Measurements from ENCODE around the gene MAP3K5.
"Not testable (repeated sequence)": the region's sequence is repeated elsewhere in the genome, so short reads cannot be mapped to it uniquely, and the experiment has no call there.

Gene MAP3K5

DNA sequence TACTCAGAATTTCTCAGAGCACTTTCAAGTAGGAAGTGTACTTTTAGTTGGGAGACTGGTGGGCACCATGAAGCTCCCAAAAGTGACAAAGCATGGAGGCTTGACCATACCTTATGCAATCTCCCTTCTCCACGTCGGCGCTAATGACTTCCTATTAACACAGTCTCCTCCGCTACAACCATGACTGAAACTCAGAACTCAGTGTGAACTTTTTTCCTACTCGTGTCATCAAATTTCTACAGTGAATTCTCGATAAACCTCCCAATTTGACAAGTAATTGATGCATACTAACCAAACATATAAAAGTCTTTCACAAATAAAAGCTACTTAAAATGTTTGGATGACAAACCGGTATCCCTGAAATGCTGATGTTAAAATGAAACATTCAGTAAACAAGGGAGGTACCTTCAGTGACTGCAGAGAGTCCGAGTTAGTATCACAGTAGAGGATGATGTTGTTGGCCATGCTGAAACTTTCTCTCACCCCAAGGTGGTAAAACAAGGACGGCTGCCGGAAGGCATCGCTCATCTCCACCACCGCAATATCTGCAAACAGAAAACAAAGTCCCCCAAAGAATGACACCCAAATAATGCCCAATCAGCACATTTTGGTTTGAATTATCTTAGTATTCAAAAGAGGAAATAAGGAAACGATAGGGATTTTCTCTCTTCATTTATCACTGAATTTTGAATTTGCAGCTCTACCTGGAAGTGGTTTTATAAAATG lies 72.1 kb downstream of the MAP3K5 start:
- DNase-seq, result no peak

DNA sequence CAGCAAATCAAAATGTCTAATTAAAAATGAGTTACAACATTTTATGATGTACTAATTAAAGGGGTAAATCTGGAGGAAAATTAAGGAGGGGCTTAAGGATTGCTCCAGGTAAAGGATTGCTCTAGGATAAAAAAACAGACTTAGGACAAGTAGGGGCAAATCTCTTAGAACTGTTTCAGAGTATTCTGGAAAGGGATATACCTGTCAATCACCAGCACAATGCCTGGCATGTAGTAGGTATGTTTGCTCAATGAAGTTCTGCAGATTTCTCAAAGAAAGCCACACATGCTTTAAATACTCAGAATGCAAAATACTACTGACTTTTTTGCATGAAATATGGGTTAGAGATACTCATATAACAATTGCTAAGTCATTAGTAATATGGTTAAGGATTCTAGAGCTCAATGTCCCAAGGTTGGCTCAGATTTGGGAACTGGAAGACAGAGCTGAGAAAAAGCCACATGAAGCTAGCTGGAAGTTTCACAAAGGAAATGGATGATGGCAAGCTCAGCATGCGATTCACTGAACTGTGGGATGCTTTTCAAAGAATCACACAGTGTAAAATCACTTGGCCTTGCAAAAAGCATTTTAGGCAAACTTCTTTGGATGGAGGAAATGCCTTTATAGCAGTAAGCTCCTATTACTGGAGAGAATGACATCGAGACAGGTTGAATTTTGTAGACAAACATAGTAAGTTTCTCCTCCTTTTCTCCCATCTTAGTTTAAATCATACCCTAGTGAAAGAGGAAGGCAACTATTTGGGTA lies 72.8 kb downstream of the MAP3K5 start:
- no peak for DNase-seq

DNA sequence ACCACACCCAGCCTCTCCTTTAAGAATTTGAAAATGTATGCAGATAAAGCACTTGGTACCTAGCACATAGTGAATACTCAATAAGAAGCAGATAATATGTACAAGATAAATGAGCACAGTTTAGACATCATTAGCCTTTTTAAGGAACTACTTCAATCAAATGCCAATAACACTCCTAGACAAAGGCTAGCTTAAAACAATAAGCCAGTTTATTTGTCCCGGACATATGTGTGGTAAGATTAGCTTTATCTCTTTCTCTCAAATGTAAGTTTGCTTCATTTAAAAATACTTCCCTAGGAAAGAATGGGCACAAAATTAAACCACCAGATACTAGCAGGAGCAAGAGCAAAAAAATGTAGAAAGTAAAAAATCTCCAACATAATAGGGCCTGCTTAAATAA lies 73.8 kb downstream of the MAP3K5 start:
- DNase-seq, result no peak

DNA sequence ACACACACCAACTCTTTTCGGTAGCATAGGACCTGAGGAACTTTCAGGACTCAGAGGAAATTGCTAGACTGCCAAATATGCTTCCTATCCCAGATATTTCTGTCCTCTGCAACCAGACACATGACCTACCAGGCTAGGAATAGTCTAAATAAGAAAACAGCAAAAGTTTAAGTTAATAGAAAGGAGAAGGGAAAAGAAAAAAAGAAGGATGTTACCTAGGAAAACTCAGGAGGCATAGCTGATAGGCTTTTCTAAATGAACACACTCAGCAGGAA lies 74.6 kb downstream of the MAP3K5 start:
- DNase-seq, result no peak

DNA sequence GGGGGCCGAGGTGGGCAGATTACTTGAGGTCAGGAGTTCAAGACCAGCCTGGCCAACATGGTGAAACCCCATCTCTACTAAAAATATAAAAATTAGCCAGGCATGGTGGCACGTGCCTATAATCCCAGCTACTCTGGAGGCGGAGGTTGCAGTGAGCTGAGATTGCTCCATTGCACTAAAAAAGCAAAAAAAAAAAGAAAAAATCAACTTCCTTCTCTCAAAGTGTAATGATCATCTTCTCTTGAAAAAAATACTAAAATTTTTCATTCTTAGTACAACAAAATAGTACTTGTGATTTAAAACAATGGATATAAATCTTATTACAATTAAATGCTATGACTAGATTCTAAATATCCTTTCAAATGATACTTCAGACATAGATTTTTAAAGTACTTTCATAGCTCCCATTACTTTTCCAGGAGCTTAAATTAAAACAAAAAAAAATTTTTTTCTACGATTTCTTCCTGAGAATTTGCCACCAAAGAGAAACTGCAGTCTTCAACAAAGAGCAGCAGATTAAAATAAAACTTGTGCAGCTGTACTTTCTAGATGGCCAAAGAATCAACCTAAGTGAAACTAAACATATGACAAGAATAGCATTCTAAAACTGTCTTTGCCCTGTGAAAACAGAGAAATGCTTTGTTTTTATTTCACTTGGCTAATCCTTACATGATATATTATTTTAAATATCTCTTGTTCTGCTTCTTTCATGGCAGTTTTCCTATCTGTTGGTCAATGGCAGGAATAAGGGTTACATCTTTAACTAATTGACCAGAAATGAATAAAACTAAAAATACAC lies 75.2 kb downstream of the MAP3K5 start:
- no peak for DNase-seq

DNA sequence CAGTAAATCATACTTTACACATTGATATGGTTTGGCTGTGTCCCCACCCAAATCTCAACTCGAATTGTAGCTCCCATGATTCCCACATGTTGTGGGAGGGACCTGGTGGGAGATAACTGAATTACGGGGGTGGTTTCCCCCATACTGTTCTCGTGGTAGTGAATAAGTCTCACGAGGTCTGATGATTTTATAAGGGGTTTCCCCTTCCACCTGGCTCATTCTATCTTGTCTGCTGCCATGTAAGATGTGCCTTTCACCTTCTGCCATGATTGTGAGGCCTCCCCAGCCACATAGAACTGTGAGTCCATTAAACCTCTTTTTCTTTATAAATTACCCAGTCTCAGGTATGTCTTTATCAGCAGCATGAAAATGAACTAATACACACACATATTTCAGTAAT lies 79.6 kb downstream of the MAP3K5 start:
- not testable (repeated sequence) for DNase-seq

DNA sequence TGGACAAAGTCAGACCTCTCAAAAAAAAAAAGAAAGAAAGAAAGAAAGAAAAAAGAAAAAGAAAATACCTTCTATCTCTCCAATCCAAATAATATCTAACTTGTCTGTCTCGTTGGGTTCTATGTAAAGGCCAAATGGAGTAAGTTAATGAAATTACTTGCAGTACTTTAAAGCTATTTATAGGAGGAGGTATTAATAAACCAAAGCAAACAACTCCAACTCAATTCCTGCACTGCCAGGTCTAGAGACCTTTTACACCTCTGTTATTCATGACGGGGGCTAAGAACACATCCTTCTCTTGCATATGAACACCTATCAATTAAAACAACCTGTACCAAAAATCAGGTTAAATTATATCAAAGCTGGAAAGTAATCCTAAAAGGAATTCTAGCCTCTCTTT lies 80.6 kb downstream of the MAP3K5 start:
- DNase-seq, result no peak

DNA sequence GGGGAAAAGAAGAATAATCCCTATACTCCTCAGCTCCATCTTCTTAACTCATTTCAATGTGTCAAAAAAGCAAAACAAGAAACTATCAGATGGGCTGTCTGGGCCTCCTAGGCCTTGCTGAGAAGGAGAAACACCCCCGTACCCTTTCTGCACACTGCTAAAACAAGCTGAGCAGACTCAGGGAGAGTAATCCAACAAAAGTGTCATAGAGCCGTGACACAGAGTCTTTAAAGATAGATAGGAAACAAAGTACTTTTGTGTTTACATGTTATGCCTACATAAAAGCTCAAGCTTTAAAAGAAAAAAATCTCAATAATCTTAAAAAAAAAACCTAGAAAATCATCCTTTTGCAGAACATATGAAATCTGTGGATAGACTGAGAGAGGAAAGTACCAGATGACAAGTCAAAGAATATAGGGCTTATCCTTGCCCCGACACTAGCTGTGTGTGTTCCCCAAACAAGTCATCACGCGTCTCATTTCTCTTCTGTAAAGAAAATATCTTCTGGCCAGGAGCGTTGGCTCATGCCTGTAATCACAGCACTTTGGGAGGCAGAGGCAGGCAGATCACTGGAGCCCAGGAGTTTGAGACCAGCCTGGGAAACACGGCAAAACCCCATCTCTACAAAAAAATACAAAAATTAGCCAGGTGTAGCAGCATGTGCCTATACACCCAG lies 81.3 kb downstream of the MAP3K5 start:
- DNase-seq, result no peak

DNA sequence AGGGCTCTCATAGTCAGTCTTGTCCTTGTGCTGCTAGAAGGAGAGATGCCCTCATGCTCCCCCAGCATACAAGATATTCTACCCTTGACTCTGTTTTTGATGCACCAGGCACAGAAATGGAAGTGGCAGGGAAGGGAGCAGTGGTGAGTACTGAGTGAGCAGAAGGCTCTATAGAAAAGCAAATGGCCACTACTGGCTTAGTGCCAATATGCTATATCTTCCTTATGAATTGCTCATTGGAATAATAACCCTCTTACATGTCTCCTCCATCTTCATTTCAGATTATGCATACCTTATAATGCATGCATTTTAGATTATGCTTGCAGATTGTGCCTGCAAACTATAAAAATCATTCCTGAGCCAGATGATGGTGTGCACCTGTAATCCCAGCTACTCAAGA lies 82.8 kb downstream of the MAP3K5 start:
- no peak for DNase-seq

DNA sequence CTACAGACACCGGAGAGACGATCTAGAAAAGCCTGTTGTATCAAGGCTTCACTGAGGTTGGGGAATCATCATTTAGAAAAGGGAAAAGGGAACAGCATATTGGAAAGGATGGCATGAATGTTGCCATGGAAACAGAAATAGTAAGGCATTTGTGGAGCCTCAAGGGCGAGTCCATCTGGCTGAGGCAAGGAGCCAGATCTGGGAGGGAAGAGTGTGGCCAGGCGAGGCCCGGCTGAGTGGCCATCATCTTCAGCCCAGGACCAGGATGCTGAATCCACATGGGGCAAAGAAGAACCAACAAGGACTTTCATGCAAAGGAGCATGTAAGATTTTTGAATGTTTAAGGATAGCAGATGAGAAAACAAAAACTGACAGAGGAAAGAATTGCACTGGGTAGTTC lies 85.8 kb downstream of the MAP3K5 start:
- no peak for DNase-seq

DNA sequence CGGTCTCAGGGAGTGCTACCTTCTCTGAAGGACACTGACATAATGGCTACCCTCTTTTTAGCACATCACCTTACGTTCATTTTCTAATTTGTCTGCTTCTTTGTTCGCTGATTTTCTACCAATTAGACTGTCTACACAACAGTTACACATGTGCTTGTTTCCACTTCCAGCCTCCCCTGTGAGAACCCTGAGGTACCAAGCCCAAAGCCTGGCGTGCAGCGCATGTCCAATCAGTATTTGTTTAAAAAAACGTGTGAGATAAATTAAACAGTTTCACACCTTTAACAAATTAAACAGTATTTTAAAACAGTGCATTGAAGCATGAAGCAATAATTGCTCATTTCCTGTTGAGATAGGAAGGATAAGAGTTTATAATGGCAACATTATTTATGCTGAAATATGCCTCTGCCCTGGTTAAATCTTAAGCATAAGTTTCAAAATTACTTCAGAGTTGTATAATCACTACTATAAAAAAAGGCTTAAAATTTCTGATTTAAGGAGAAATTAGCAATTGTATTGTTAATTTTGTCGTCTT lies 88.9 kb downstream of the MAP3K5 start:
- no peak for DNase-seq

DNA sequence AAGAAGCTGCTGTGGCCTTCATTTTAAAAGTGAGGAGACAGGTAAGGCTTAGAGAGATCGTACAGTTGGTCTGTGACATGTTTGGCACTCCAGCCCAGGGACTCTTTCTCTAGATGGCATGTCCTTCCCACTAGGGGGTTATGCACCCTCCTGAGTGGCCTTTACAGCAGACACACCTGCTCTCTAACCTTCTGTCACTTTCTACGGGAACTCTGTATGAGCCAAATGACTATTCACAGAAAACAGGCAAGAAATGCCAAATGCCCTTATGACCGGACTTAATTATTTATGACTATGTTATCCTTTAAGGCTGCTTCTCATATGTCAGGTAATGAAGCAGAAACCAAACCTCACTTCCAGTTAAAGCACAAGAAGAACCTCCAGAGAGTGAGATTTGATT lies 91.2 kb downstream of the MAP3K5 start:
- DNase-seq, result no peak

DNA sequence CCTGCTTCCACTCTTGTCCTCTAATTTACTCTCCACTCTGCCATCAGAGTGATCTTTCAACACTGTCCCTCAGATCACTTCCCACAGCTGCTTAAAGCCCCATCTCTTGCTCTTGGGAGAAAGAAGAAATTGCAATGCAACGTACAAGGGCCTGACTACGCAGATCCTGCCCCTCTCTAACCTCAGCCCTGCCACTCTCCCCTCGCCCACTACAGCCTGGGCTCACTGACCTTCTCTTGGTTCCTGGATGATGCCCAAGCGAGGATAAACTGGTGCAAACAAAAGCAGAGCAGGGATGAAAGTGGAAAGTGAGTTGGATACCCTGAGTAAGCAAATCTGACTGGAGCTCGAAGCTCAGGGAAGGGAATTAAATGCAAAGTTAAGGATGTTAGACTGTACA lies 92.9 kb downstream of the MAP3K5 start:
- no peak for DNase-seq

DNA sequence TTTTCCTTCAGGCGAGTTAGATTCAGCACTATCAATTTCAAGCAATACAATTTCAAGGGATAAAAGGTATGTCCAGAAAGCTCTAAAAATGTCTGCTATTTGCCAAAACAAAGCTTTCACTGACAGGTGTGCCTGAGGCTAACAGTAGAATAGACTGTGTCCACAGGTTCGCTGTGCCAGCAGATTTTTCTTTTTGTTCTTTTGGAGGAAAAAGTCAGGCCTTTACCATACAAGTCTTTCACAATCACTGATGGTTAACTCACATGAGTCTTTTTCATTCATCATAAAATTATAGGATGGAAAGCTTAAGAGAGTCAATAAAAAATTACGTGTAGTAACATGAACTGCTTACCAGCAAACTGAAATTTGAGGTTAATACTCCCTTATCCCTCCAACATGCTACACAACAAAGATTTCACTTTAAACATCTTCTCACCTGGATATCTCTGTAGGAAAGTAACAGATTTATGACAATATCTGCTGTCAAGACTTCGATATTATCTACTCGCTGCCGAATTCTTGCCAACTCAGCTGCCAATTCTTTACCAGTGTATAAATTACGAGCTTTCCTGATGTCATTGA lies 95.4 kb downstream of the MAP3K5 start:
- DNase-seq, result no peak

DNA sequence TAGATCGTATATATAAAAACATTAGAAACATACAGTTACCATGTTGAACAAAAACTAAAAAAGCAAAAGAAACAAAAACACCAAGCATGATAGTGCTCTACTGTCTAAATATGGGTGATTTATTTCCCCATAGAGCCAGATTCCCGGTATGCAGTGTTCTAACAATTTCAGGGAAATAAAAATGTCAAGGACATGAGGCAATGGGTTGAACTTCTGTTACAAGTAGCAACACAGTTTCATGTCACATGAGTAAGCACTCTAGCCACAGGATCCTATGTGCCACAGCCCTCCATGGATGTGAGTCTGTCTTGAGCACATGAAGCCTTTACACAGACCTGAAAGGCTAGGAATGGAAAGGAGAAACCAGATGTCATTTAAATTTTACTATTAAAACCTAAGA lies 96.0 kb downstream of the MAP3K5 start:
- DNase-seq, result no peak

DNA sequence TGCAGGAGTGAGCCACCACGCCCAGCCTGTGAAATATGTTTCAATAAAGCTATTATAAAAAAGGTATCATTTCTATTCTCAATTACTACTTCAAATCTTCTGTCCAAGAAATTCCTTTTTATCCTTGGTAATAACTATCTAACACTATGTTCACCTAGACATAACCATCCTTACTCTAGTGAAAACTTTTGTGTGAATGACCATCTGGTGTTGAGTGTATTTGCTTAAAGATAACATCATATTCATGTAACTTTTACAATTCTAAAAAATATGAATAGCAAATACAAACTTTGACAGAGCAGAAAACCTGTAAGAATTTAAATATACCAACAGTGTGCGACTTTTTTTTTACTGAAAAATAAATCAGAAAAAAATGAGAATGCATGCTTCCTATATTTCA lies 96.9 kb downstream of the MAP3K5 start:
- DNase-seq, result no peak

DNA sequence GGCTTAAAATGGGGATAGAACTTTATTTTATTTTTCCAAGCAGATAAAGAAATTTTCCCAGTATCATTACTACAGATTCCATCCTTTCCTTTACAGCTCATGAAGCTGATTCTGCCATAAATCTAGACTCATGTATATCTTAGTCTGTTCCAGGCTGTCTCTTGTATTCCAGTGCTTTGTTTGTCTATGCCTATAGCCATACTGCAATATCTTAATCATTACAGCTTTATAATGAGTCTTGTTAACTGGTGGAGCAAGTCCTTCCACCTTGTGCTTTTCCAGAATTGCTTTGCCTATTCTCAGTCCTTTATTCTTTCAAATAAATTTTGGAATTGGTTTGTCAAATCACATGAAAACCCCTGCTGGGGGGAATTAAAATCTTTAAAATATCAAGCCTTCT lies 99.2 kb downstream of the MAP3K5 start:
- no peak for DNase-seq

DNA sequence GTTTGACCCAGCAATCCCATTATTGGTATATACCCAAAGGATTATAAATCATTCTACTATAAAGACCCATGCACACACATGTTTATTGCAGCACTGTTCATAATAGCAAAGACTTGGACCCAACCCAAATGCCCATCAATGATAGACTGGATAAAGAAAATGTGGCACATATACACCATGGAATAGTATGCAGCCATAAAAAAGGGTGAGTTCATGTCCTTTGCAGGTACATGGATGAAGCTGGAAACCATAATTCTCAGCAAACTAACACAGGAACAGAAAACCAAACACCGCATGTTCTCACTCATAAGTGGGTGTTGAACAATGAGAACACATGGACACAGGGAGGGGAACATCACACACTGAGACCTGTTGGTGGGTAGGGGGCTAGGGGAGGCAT lies 104.4 kb downstream of the MAP3K5 start:
- DNase-seq, result not testable (repeated sequence)

DNA sequence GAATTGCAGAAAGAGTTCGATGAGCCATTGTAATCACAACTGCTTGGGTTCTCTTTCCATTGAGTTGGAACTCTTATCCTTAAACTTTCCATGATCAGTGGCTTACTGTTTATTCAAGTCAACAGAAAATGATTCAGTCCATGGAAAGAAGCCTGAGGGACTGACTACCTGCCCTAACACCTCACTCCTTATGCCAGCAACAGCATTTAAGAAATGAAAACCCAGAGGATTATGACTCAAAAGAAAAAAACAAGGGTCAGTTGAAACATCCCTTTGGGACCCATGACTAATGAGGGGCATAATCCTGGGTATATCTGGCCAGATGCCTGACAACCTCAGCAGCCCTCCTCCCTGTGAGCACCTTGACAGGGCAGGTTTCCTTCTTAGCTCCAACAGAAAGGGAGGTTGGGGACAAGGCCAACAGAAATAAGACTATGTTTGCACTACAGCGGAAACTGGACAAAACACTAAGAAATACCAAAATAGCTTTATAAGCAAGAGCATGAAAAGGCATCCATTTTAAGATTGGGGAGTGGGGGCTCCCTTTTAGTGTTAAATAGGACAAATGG lies 106.7 kb downstream of the MAP3K5 start:
- no peak for DNase-seq

DNA sequence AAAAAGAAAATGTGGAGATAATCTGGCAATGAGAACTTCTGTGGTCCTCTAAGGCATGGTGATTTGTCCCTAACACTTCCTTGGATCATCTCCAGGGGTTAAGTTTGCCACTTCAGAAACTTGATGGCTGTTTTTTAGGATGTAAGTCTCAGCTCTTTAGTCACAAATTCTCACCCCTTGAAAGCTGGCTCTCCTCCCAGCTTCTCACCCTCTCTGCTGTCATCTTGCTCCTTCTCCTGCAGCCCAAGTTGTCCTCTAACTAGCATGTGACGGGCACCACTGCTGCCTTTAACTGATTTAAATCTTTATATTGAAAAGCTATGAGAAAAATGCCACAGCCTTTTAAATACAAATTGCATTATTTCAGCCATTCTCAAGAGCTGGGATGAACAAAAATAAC lies 107.8 kb downstream of the MAP3K5 start:
- DNase-seq, result no peak

DNA sequence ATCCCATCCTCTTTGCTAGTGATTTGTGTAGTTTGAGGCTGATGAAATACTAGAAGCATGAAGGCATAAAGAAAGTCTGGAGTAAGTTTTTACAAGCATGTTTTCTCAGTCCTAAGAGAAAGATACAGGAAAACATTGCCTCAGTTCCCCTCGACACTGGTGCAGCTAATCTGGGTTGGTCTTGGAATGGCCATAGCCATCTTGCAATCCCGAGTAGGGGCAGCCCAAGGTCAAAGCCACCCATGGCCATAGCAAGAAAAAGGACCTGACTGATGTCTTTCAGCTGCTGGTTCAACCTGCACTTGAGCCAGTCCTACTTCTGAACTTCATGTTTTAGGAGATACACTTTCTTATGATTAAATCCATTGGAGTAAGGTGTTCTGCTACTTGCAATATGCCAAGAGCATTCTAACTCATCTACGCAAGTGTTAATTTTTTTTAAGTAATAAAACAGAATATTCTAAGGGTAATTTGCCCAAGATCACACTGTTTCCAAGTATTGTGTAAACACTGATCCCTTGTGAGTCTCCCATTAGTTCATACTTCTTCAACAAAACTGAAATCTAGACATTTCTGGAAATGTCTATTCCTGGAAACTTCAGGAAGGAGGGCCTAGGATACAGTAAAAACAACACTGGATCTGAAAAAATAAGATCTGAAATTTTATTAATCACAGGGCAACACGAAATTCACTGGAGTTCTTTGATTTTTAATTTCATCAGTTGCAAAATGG lies 108.9 kb downstream of the MAP3K5 start:
- no peak for DNase-seq

DNA sequence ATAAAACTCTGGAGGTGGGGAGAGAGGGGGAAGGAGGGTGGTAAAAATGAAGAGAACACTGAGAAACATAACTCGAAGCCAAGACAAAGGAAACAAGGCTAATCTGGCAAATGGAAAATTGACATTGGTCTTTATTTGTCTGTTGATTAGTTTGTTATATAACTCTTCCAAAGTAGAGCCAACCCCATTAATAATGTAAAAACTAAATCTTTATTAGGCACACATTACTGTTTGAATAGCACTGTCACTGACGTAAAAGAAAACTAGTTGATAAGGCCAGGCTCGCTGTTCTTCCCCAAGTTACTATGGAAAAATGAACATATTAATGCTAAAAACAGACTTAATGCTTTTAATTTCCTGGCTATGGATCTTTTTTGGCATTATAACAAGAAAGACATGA lies 110.0 kb downstream of the MAP3K5 start:
- DNase-seq, result no peak

Measured in activated CD4-positive, alpha-beta T cell treated with anti-CD3 and anti-CD28 coated beads, Interleukin-2, amount 50 U/mL, for 48 hours (primary cell).